HepG2 (cell line): ENCODE results near the gene TNFAIP1.

Experiments used
- BCL6 ChIP-seq: IDR thresholded peaks from 2 replicates; pipeline ENCODE4 v1.6.1; 2016; ENCODE audit warnings: missing genetic modification reagents, missing compliant biosample characterization
- CHD4 ChIP-seq: fragments of 200-600 bp; sonication (generic); IDR thresholded peaks from 2 replicates; pipeline ENCODE4 v1.7.0; 2017; ENCODE audit warnings: mild to moderate bottlenecking, low read length, borderline replicate concordance
- DNMT1 ChIP-seq: sonication (generic); formaldehyde crosslinking; IDR thresholded peaks from 2 replicates; pipeline ENCODE4 v1.5.1; 2020; ENCODE audit warnings: mild to moderate bottlenecking, missing genetic modification reagents
- MYC ChIP-seq: sonication (generic); formaldehyde crosslinking; IDR thresholded peaks from 2 replicates; pipeline ENCODE4 v1.9.0; 2021; ENCODE audit warnings: missing genetic modification reagents, borderline replicate concordance
- MZF1 ChIP-seq: sonication (generic); formaldehyde crosslinking; IDR thresholded peaks from 2 replicates; pipeline ENCODE4 v1.8.1; 2023; ENCODE audit warnings: mild to moderate bottlenecking, missing genetic modification reagents, borderline replicate concordance
- ZNF570 ChIP-seq: sonication (generic); formaldehyde crosslinking; IDR thresholded peaks from 2 replicates; pipeline ENCODE4 v1.4.0; 2020; ENCODE audit warnings: mild to moderate bottlenecking, missing genetic modification reagents, borderline replicate concordance
- ZNF782 ChIP-seq: sonication (generic); formaldehyde crosslinking; IDR thresholded peaks from 2 replicates; pipeline ENCODE4 v1.4.0; 2020; ENCODE audit warnings: missing genetic modification reagents, mild to moderate bottlenecking, borderline replicate concordance
- TF ChIP-seq, protein P1 (sequence below): sonication (generic); formaldehyde crosslinking; IDR thresholded peaks from 2 replicates; pipeline ENCODE4 v1.5.0; 2020; ENCODE audit warnings: mild to moderate bottlenecking, missing genetic modification reagents, moderate library complexity
- TF ChIP-seq, protein P2 (sequence below): sonication (generic); formaldehyde crosslinking; conservative IDR thresholded peaks from 2 replicates; pipeline ENCODE4 v1.4.0; 2020; ENCODE audit warnings: missing genetic modification reagents

DNA sequence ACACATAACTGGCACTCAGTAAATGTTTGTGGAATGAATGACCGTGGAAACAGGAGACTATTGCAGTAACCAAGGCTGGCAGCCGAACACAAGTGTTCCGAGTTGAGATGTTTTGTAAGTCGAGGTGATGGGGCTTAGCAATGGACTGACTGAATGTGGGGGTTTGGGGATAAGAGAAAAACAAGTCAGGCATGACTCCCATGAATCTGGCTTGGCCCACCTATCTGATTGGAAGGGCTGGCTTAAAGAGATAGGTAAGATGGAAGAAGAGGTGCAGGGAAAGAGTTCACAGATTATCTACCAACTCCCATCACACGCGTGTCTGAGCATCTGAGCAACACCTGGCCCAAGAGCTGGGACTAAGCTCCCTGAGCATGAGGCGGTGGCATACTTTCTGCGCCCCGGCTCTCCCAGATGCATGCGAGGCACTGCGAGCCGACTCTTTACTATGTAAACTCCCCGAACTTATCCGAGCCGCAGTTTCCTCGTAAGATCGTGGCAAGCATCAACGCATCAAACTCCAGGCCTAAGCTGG lies 828 bp upstream of the TNFAIP1 start:
- TF ChIP-seq MZF1, result no peak
- no peak for TF ChIP-seq ZNF570 (CRISPR knock-in tag)
- no peak for TF ChIP-seq ZNF782 (CRISPR knock-in tag)
- TF ChIP-seq CHD4, result no peak
- TF ChIP-seq BCL6 (CRISPR knock-in tag), result no peak
- TF ChIP-seq, protein P1, sequence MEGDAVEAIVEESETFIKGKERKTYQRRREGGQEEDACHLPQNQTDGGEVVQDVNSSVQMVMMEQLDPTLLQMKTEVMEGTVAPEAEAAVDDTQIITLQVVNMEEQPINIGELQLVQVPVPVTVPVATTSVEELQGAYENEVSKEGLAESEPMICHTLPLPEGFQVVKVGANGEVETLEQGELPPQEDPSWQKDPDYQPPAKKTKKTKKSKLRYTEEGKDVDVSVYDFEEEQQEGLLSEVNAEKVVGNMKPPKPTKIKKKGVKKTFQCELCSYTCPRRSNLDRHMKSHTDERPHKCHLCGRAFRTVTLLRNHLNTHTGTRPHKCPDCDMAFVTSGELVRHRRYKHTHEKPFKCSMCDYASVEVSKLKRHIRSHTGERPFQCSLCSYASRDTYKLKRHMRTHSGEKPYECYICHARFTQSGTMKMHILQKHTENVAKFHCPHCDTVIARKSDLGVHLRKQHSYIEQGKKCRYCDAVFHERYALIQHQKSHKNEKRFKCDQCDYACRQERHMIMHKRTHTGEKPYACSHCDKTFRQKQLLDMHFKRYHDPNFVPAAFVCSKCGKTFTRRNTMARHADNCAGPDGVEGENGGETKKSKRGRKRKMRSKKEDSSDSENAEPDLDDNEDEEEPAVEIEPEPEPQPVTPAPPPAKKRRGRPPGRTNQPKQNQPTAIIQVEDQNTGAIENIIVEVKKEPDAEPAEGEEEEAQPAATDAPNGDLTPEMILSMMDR, result no peak
- TF ChIP-seq, protein P2, sequence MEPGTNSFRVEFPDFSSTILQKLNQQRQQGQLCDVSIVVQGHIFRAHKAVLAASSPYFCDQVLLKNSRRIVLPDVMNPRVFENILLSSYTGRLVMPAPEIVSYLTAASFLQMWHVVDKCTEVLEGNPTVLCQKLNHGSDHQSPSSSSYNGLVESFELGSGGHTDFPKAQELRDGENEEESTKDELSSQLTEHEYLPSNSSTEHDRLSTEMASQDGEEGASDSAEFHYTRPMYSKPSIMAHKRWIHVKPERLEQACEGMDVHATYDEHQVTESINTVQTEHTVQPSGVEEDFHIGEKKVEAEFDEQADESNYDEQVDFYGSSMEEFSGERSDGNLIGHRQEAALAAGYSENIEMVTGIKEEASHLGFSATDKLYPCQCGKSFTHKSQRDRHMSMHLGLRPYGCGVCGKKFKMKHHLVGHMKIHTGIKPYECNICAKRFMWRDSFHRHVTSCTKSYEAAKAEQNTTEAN (CRISPR knock-in tag), result no peak
- no peak for TF ChIP-seq MYC (CRISPR knock-in tag)
- TF ChIP-seq DNMT1 (CRISPR knock-in tag), result no peak
